ENCODE results near the gene ACAP2. TPM values are rescaled to one million over a fixed set of nuclear protein-coding genes. Genes with fewer than 3 reads are reported as not detected.

Gene ACAP2
- total and polyA plus RNA-seq, 2 donors from 2014 or later, result 4.6 to 50.1 TPM

DNA sequence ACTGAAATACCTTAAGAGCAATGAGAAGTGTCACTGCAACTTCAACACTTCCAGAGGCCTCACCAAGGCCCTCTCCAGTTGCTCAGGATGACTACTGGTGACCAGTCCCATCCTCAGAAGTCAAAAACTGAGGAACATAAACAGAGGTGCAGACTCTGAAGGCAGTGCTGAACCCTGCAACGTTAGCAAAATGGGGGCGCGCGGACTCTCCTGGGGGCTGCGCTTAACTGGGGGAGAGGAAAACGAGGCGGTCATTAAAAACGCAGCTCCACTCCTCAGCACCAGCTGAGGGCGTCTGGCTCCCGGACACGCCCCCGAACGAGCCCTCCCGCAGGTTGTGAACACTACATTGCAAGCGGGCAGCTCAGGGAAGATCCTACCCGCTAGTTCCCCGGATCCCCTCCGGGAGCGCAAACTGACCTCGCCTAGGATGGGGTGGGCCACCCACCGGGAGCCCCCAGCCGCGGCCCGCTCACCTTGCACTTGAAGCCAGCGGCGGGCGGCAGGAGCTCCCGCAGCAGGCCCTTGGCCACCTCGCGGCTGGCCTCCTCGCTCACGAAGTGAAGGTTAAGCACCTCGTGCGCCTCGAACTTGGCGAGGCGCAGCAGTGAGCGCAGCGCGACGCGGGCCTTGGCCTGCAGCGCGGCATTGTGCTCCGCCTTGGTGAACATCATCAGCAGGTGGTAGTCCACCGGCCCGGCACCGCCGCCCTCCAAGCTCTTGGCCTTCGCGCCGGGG lies 172.6 kb downstream of the ACAP2 start:
- Histone ChIP-seq H3K36me3 (ENCODE audit: control insufficient read depth in 2 of 3, insufficient read depth in 3 of 3, low read length in 3 of 3) (no peaks in the 10 kb centered on the region), H3K4me3 (ENCODE audit: low read length in 3 of 3) (peak overlapping the region; percentile 46 to 85 (median 58)), H3K27ac (ENCODE audit: low read depth in 2 of 2, low read length in 2 of 2) (peak overlapping the region in 1 of 2 donors; percentile 62), H3K9me3 (ENCODE audit: control insufficient read depth in 2 of 3, insufficient read depth in 1 of 3, low read length in 3 of 3) (no peaks in the 10 kb centered on the region), H3K27me3 (ENCODE audit: control insufficient read depth, insufficient read depth, low read length) (no peaks in the 10 kb centered on the region), H3K9ac (ENCODE audit: low read length in 3 of 3) (peak overlapping the region in 2 of 3 donors; percentile 11 to 53), H3K4me1 (ENCODE audit: control insufficient read depth in 2 of 3, insufficient read depth in 2 of 3, low read depth in 1 of 3, low read length in 3 of 3) (peaks cover 6 to 14% (median 6%) of the 10 kb centered on the region in 3 donors)
- intact Hi-C loops (cut with DNase I), result no loop called here
- TF ChIP-seq, protein P1, sequence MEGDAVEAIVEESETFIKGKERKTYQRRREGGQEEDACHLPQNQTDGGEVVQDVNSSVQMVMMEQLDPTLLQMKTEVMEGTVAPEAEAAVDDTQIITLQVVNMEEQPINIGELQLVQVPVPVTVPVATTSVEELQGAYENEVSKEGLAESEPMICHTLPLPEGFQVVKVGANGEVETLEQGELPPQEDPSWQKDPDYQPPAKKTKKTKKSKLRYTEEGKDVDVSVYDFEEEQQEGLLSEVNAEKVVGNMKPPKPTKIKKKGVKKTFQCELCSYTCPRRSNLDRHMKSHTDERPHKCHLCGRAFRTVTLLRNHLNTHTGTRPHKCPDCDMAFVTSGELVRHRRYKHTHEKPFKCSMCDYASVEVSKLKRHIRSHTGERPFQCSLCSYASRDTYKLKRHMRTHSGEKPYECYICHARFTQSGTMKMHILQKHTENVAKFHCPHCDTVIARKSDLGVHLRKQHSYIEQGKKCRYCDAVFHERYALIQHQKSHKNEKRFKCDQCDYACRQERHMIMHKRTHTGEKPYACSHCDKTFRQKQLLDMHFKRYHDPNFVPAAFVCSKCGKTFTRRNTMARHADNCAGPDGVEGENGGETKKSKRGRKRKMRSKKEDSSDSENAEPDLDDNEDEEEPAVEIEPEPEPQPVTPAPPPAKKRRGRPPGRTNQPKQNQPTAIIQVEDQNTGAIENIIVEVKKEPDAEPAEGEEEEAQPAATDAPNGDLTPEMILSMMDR (IDR thresholded peaks at IDR 0.05; ENCODE audit: borderline replicate concordance, extremely low read depth, insufficient read depth), result no peak
- FAIRE-seq (no peak), DNase-seq (peak; percentile 53 to 90 (median 67))

GRCh38 chr3:195269375-195270078 lies 173.3 kb downstream of the ACAP2 start:
- intact Hi-C loops (cut with DNase I), result loop anchor here (10.0 kb wide), 1 partner anchor 255 kb away; no protein-coding TSS in a partner anchor
- Histone ChIP-seq H3K9ac (ENCODE audit: low read length in 3 of 3) (peak overlapping the region in 2 of 3 donors; percentile 11 to 53), H3K4me1 (ENCODE audit: control insufficient read depth in 2 of 3, insufficient read depth in 2 of 3, low read depth in 1 of 3, low read length in 3 of 3) (peaks cover 6 to 14% (median 6%) of the 10 kb centered on the region in 3 donors), H3K4me3 (ENCODE audit: low read length in 3 of 3) (peak overlapping the region; percentile 4 to 85 (median 58)), H3K27me3 (ENCODE audit: control insufficient read depth, insufficient read depth, low read length) (no peaks in the 10 kb centered on the region), H3K27ac (ENCODE audit: low read depth in 2 of 2, low read length in 2 of 2) (no peak overlapping the region), H3K9me3 (ENCODE audit: control insufficient read depth in 2 of 3, insufficient read depth in 1 of 3, low read length in 3 of 3) (no peaks in the 10 kb centered on the region), H3K36me3 (ENCODE audit: control insufficient read depth in 2 of 3, insufficient read depth in 3 of 3, low read length in 3 of 3) (no peaks in the 10 kb centered on the region)
- TF ChIP-seq, protein P1 (IDR thresholded peaks at IDR 0.05; ENCODE audit: borderline replicate concordance, extremely low read depth, insufficient read depth), result no peak
- DNase-seq, result no peak
- no peak for FAIRE-seq

DNA sequence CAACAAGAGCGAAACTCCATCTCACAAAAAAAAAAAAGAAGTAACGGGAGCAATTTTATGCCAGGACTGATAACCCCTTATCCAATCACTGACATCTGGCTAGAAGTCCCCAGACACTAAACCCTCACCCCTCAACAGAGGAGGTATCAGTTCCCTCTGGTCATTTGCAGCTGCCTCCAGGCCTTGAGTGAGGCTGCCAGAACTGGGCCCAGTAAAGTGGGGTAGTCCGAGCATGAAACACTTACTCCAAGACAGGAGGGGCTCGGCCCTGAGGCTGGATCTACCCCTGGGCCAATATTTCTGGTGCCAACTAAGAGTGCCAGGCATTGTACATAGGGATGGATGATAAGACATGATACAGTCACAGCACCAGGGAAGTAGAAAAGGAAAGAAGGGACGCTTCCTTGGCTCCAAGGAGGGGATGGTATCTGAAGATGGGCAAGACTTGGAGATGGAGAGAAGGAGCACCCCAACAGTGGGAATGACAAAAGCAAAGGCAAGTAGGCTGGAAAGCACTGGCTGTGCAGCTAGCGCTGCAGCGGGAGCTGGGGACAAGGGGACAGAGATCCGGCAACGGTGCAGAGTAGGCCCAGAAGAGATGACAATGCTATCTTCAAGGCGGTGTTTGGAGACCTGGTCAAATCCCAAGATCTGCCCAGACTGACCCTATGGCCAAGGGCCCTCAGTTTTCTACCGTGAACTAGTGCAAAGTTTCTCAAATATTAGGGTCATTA lies 174.1 kb downstream of the ACAP2 start:
- Histone ChIP-seq H3K4me1 (ENCODE audit: control insufficient read depth in 2 of 3, insufficient read depth in 2 of 3, low read depth in 1 of 3, low read length in 3 of 3) (peaks cover 6 to 14% (median 6%) of the 10 kb centered on the region in 3 donors), H3K36me3 (ENCODE audit: control insufficient read depth in 2 of 3, insufficient read depth in 3 of 3, low read length in 3 of 3) (no peaks in the 10 kb centered on the region), H3K4me3 (ENCODE audit: low read length in 3 of 3) (no peak overlapping the region), H3K9me3 (ENCODE audit: control insufficient read depth in 2 of 3, insufficient read depth in 1 of 3, low read length in 3 of 3) (no peaks in the 10 kb centered on the region), H3K9ac (ENCODE audit: low read length in 3 of 3) (no peak overlapping the region), H3K27me3 (ENCODE audit: control insufficient read depth, insufficient read depth, low read length) (no peaks in the 10 kb centered on the region), H3K27ac (ENCODE audit: low read depth in 2 of 2, low read length in 2 of 2) (no peak overlapping the region)
- FAIRE-seq, result no peak
- no peak for DNase-seq
- TF ChIP-seq, protein P1 (IDR thresholded peaks at IDR 0.05; ENCODE audit: borderline replicate concordance, extremely low read depth, insufficient read depth), result no peak
- intact Hi-C loops (cut with DNase I), result loop anchor here (10.0 kb wide), 1 partner anchor 256 kb away; no protein-coding TSS in a partner anchor
